Caco-2 (cell line): Measurements from ENCODE around the gene TULP3. TPM values are rescaled to one million over a fixed set of nuclear protein-coding genes. Genes with fewer than 3 reads are reported as not detected.

Experiments used
- BruUV-seq: library from RNA; stranded (reverse); fragments of 400-500 nt; replicated peaks from 2 replicates; lab custom pipeline; 2021; lab: Mats Ljungman, UMichigan
- CTCF ChIA-PET: fragments of 300-600 bp; sonication (Branson Sonifier 250); formaldehyde crosslinking; loops from one replicate; lab custom pipeline; 2022; ENCODE audit warnings: antibody characterized with exemption; lab: Charles Lee
- POLR2A ChIA-PET: fragments of 300-600 bp; sonication (Branson Sonifier 250); formaldehyde crosslinking; loops from one replicate; lab custom pipeline; 2022; ENCODE audit warnings: antibody characterized with exemption; lab: Charles Lee
- DNase-seq, 2 experiments: peaks; one replicate each; pipeline versions ENCODE4 v3.0.0 to v3.0.0-alpha.2; 2020 to 2022
- H3K27me3 ChIP-seq: replicated peaks from 2 replicates; pipeline ENCODE4 v1.6.0; 2011; ENCODE audit warnings: low read length; ENCODE audit not compliant: control insufficient read depth, insufficient read depth
- H3K36me3 ChIP-seq: 2 replicates; pipeline ENCODE4 v1.5.1; 2011; ENCODE audit warnings: low read length; ENCODE audit not compliant: control insufficient read depth, insufficient read depth
- H3K4me1 ChIP-seq: fragments of 250-450 bp; sonication (Bioruptor Pico); 2 replicates; pipeline ENCODE4 v1.5.1; 2020; ENCODE audit warnings: mild to moderate bottlenecking
- H3K4me3 ChIP-seq: 2 replicates; pipeline ENCODE4 v1.5.1; 2011; ENCODE audit warnings: low read depth, mild to moderate bottlenecking, control low read depth, low read length
- H3K9me3 ChIP-seq: fragments of 250-450 bp; sonication (Bioruptor Pico); 2 replicates; pipeline ENCODE4 v1.5.1; 2020; ENCODE audit warnings: mild to moderate bottlenecking, moderate library complexity
- H3K27ac Mint-ChIP-seq: one replicate; pipeline ENCODE4 v1.8.0; 2022; ENCODE audit warnings: mixed read lengths; ENCODE audit not compliant: unreplicated experiment
- H3K27me3 Mint-ChIP-seq: one replicate; pipeline ENCODE4 v1.8.0; 2022; ENCODE audit warnings: mixed read lengths; ENCODE audit not compliant: insufficient read depth, unreplicated experiment
- H3K36me3 Mint-ChIP-seq: one replicate; pipeline ENCODE4 v1.8.0; 2022; ENCODE audit warnings: mild to moderate bottlenecking, mixed read lengths; ENCODE audit not compliant: insufficient read depth, unreplicated experiment
- H3K4me1 Mint-ChIP-seq: one replicate; pipeline ENCODE4 v1.8.0; 2022; ENCODE audit warnings: low read depth, mixed read lengths; ENCODE audit not compliant: unreplicated experiment
- H3K4me3 Mint-ChIP-seq: one replicate; pipeline ENCODE4 v1.8.0; 2022; ENCODE audit warnings: mild to moderate bottlenecking, moderate library complexity, mixed read lengths; ENCODE audit not compliant: unreplicated experiment
- H3K9me3 Mint-ChIP-seq: one replicate; pipeline ENCODE4 v1.8.0; 2022; ENCODE audit warnings: mixed read lengths; ENCODE audit not compliant: unreplicated experiment
- CTCF ChIP-seq, 2 experiments: fragments of 200-600 bp in 1 of 2; IDR thresholded peaks; 1 replicate in 1 of 2; 2 replicates in 1 of 2; pipeline versions ENCODE4 v1.5.1 to v1.8.0; 2011 to 2022; ENCODE audit warnings: antibody characterized with exemption in 1 of 2, control low read depth in 1 of 2, inconsistent platforms in 1 of 2, low read depth in 1 of 2, low read length in 1 of 2, mild to moderate bottlenecking in 1 of 2, moderate library complexity in 1 of 2; ENCODE audit not compliant: insufficient read depth in 1 of 2, severe bottlenecking in 1 of 2, unreplicated experiment in 1 of 2
- intact Hi-C: fragments of 100-400 bp; cut with micrococcal nuclease; formaldehyde crosslinking; loops from one replicate; pipeline ENCODE4 v1.10.0; 2022; ENCODE audit not compliant: unreplicated experiment
- total RNA-seq: library from RNA; stranded (reverse); gene quantifications from 2 replicates; pipeline ENCODE4 v1.2.3, GENCODE V29; 2022

Gene TULP3
- total RNA-seq, 1 experiment from 2014 or later = 31.0 TPM

- Histone ChIP-seq H3K4me1 (no peaks in the 10 kb centered on the region), H3K4me3 (no peak overlapping the region), H3K9me3 (no peaks in the 10 kb centered on the region), H3K36me3 (no peaks in the 10 kb centered on the region), H3K27me3 (no peaks in the 10 kb centered on the region)
- Mint-ChIP-seq H3K27me3 (no peaks in the 10 kb centered on the region), H3K4me3 (no peak overlapping the region), H3K4me1 (no peaks in the 10 kb centered on the region), H3K36me3 (no peaks in the 10 kb centered on the region), H3K27ac (no peak overlapping the region), H3K9me3 (no peaks in the 10 kb centered on the region)
- DNase-seq = no peak
- no peak for TF ChIP-seq CTCF (IDR thresholded peaks at IDR 0.05; ENCODE audit: insufficient read depth in 1 of 2, low read depth in 1 of 2, low read length in 1 of 2, severe bottlenecking in 1 of 2, unreplicated experiment in 1 of 2)
- ChIA-PET POLR2A (no interaction called here), CTCF (no interaction called here)
- BruUV-seq = no TSS peak
- intact Hi-C loops = no loop called here
These were observed 11.7 kb downstream of the TULP3 start for GRCh38 chr12:2902272-2902880.

GRCh38 chr12:2904260-2904659, 13.6 kb downstream of the TULP3 start:
- intact Hi-C loops = no loop called here
- H3K4me1 Mint-ChIP-seq = no peaks in the 10 kb centered on the region
- no peak overlapping the region for H3K27ac Mint-ChIP-seq
- ChIA-PET CTCF (no interaction called here), POLR2A (no interaction called here)
- Histone ChIP-seq H3K4me1 (no peaks in the 10 kb centered on the region), H3K9me3 (no peaks in the 10 kb centered on the region), H3K4me3 (no peak overlapping the region), H3K27me3 (no peaks in the 10 kb centered on the region), H3K36me3 (no peaks in the 10 kb centered on the region)
- no peak for DNase-seq
- no TSS peak for BruUV-seq
- H3K27me3 Mint-ChIP-seq = no peaks in the 10 kb centered on the region
- TF ChIP-seq CTCF (IDR thresholded peaks at IDR 0.05; ENCODE audit: insufficient read depth in 1 of 2, low read depth in 1 of 2, low read length in 1 of 2, severe bottlenecking in 1 of 2, unreplicated experiment in 1 of 2) = no peak
- no peaks in the 10 kb centered on the region for H3K9me3 Mint-ChIP-seq
- no peak overlapping the region for H3K4me3 Mint-ChIP-seq
- H3K36me3 Mint-ChIP-seq = no peaks in the 10 kb centered on the region

- POLR2A ChIA-PET = no interaction called here
- Histone ChIP-seq H3K9me3 (no peaks in the 10 kb centered on the region), H3K4me3 (no peak overlapping the region), H3K4me1 (no peaks in the 10 kb centered on the region), H3K27me3 (no peaks in the 10 kb centered on the region), H3K36me3 (peaks cover 1% of the 10 kb centered on the region; the same call in 1 of the 2 replicates)
- no peak for TF ChIP-seq CTCF (IDR thresholded peaks at IDR 0.05; ENCODE audit: insufficient read depth in 1 of 2, low read depth in 1 of 2, low read length in 1 of 2, severe bottlenecking in 1 of 2, unreplicated experiment in 1 of 2)
- H3K9me3 Mint-ChIP-seq = no peaks in the 10 kb centered on the region
- DNase-seq = no peak
- peaks cover 7% of the 10 kb centered on the region for H3K4me1 Mint-ChIP-seq
- intact Hi-C loops = no loop called here
- H3K4me3 Mint-ChIP-seq = no peak overlapping the region
- no peaks in the 10 kb centered on the region for H3K27me3 Mint-ChIP-seq
- no TSS peak for BruUV-seq
- no peak overlapping the region for H3K27ac Mint-ChIP-seq
- CTCF ChIA-PET = interaction anchor here (0.9 kb wide), 1 partner anchor 26 kb away, joined by 14 read pairs; no protein-coding TSS in a partner anchor
- peaks cover 50% of the 10 kb centered on the region for H3K36me3 Mint-ChIP-seq
These were observed 21.5 kb downstream of the TULP3 start for GRCh38 chr12:2912216-2912575.
